GM12878 (cell line): ENCODE measurements around the gene EXOC4. TPM values are rescaled to one million over a fixed set of nuclear protein-coding genes. Genes with fewer than 3 reads are reported as not detected.

ENCODE experiments used
- ATAC-seq: fragments of 200-7000 bp; cut with Tn5 transposase; 3 replicates; pipeline ENCODE4 v1.9.1; 2020; ENCODE audit warnings: mild to moderate bottlenecking, moderate library complexity
- BruUV-seq: library from RNA; stranded (reverse); fragments of 400-500 nt; replicated peaks from 2 replicates; lab custom pipeline; 2021; lab: Mats Ljungman, UMichigan
- CTCF ChIA-PET: fragments of 300-600 bp; sonication (Branson Sonifier 250); formaldehyde crosslinking; extraction: SDS; loops from one replicate; lab custom pipeline; 2021; ENCODE audit warnings: inconsistent platforms; lab: Yijun Ruan, JAX
- POLR2A ChIA-PET: fragments of 350-600 bp; formaldehyde crosslinking; extraction: SDS; loops from one replicate; lab custom pipeline; 2021; ENCODE audit warnings: inconsistent platforms; lab: Charles Lee
- RAD21 ChIA-PET: fragments of 300-600 bp; sonication (Branson Sonifier 250); formaldehyde crosslinking; loops from one replicate; lab custom pipeline; 2023; ENCODE audit warnings: antibody characterized with exemption; ENCODE audit not compliant: unreplicated experiment; lab: Charles Lee
- SMC1A ChIA-PET: fragments of 300-600 bp; sonication (Branson Sonifier 250); formaldehyde crosslinking; loops from one replicate; lab custom pipeline; 2023; ENCODE audit not compliant: unreplicated experiment, uncharacterized antibody; lab: Charles Lee
- DNase-seq: peaks from one replicate; pipeline ENCODE4 v3.0.0-alpha.2; 2011; ENCODE audit warnings: low read depth, low spot score
- FAIRE-seq: peaks from 3 replicates; lab custom pipeline; 2011; peaks lifted over from hg19 to GRCh38; lab: Jason Lieb, UNC
- H2AFZ ChIP-seq: 2 replicates; pipeline ENCODE4 v1.6.0; 2011; ENCODE audit warnings: low read depth, low read length, control low read depth; ENCODE audit not compliant: control insufficient read depth
- H3K27ac ChIP-seq: 2 replicates; pipeline ENCODE4 v1.5.1; 2011; ENCODE audit warnings: control low read depth; ENCODE audit not compliant: control insufficient read depth, insufficient read depth
- H3K27me3 ChIP-seq, 2 experiments: replicated peaks in 1 of 2; 2 replicates each; pipeline versions ENCODE4 v1.6.0 to v1.6.1; 2011; ENCODE audit warnings: low read length in 1 of 2; ENCODE audit not compliant: control insufficient read depth in 2 of 2, insufficient read depth in 2 of 2
- H3K36me3 ChIP-seq, 2 experiments: 2 replicates each; pipeline ENCODE4 v1.5.1; 2011; ENCODE audit warnings: low read length in 1 of 2; ENCODE audit not compliant: control insufficient read depth in 2 of 2, insufficient read depth in 2 of 2
- H3K4me1 ChIP-seq: 2 replicates; pipeline ENCODE4 v1.6.1; 2011; ENCODE audit warnings: mild to moderate bottlenecking, low read length, moderate library complexity, mixed read lengths; ENCODE audit not compliant: control insufficient read depth, insufficient read depth
- H3K4me2 ChIP-seq: 2 replicates; pipeline ENCODE4 v1.6.0; 2011; ENCODE audit warnings: control low read depth; ENCODE audit not compliant: control insufficient read depth, insufficient read depth
- H3K4me3 ChIP-seq: fragments of 200-600 bp; sonication (generic); 2 replicates; pipeline ENCODE4 v1.5.1; 2016
- H3K79me2 ChIP-seq: 2 replicates; pipeline ENCODE4 v1.6.0; 2011; ENCODE audit warnings: low read length; ENCODE audit not compliant: control insufficient read depth, insufficient read depth
- H3K9ac ChIP-seq: 2 replicates; pipeline ENCODE4 v1.8.0; 2011; ENCODE audit warnings: low read length, control low read depth, mixed read lengths; ENCODE audit not compliant: control insufficient read depth, insufficient read depth
- H3K9me3 ChIP-seq: replicated peaks from 3 replicates; pipeline ENCODE4 v1.5.1; 2011; ENCODE audit warnings: mild to moderate bottlenecking, low read length; ENCODE audit not compliant: control insufficient read depth, insufficient read depth
- H4K20me1 ChIP-seq: 2 replicates; pipeline ENCODE4 v1.6.0; 2011; ENCODE audit not compliant: control insufficient read depth, insufficient read depth
- CBX5 ChIP-seq: sonication (generic); IDR thresholded peaks from 2 replicates; pipeline ENCODE4 v1.6.1; 2016; ENCODE audit warnings: low read depth, moderate library complexity, mild to moderate bottlenecking, inconsistent platforms
- DPF2 ChIP-seq: fragments of 450-650 bp; IDR thresholded peaks from 2 replicates; pipeline ENCODE4 v1.6.1; 2017; ENCODE audit warnings: mild to moderate bottlenecking
- FOXK2 ChIP-seq: fragments of 450-650 bp; IDR thresholded peaks from 2 replicates; pipeline ENCODE4 v1.6.1; 2017; ENCODE audit warnings: mild to moderate bottlenecking, moderate library complexity
- GATAD2B ChIP-seq: fragments of 450-650 bp; conservative IDR thresholded peaks from 2 replicates; pipeline ENCODE4 v1.6.1; 2017; ENCODE audit warnings: low read depth, mild to moderate bottlenecking, moderate library complexity
- HDAC2 ChIP-seq: fragments of 200-600 bp; sonication (generic); IDR thresholded peaks from 2 replicates; pipeline ENCODE4 v1.6.1; 2017
- LARP7 ChIP-seq: fragments of 450-650 bp; IDR thresholded peaks from 2 replicates; pipeline ENCODE4 v1.6.1; 2017; ENCODE audit warnings: mild to moderate bottlenecking
- NFYB ChIP-seq: IDR thresholded peaks from 2 replicates; pipeline ENCODE4 v1.6.1; 2011; ENCODE audit warnings: low read depth, mild to moderate bottlenecking, low read length, improper control_type of control experiment, moderate library complexity; ENCODE audit not compliant: insufficient read depth
- POLR2AphosphoS5 ChIP-seq: IDR thresholded peaks from 2 replicates; pipeline ENCODE4 v1.6.1; 2011; ENCODE audit warnings: mild to moderate bottlenecking, low read length, inconsistent platforms
- SPI1 ChIP-seq: IDR thresholded peaks from 2 replicates; pipeline ENCODE4 v1.6.1; 2011; ENCODE audit warnings: low read depth, mild to moderate bottlenecking, low read length, moderate library complexity, borderline replicate concordance; ENCODE audit not compliant: insufficient read depth
- SRF ChIP-seq, 2 experiments: IDR thresholded peaks; 2 replicates each; pipeline ENCODE4 v1.6.1; 2011; ENCODE audit warnings: low read depth in 2 of 2, low read length in 2 of 2, mild to moderate bottlenecking in 1 of 2, moderate library complexity in 1 of 2
- TCF3 ChIP-seq: IDR thresholded peaks from 2 replicates; pipeline ENCODE4 v1.6.1; 2012; ENCODE audit warnings: low read depth, mild to moderate bottlenecking, low read length, borderline replicate concordance; ENCODE audit not compliant: insufficient read depth
- ZBTB4 ChIP-seq: fragments of 450-650 bp; formaldehyde crosslinking; IDR thresholded peaks from 2 replicates; pipeline ENCODE4 v1.4.0; 2022; ENCODE audit warnings: mild to moderate bottlenecking, moderate library complexity
- WGBS: methylation state at CpG from one replicate; pipeline ENCODE4 v1.1.6; 2016; ENCODE audit warnings: low lambda C conversion rate; ENCODE audit not compliant: insufficient replicate concordance, insufficient coverage; ENCODE audit errors: missing lambda C conversion rate; 5-methylcytosine and 5-hydroxymethylcytosine counted together
- in situ Hi-C: fragments of 300-500 bp; cut with MboI; formaldehyde crosslinking; loops from 9 replicates; pipeline ENCODE4 v1.14.3; 2018; ENCODE audit warnings: mixed read lengths
- intact Hi-C: fragments of 100-400 bp; cut with micrococcal nuclease; formaldehyde crosslinking; loops from one replicate; pipeline ENCODE4 v1.14.2; 2022; ENCODE audit not compliant: unreplicated experiment
- polyA plus RNA-seq, 11 experiments: library from polyadenylated mRNA; depleted of rRNA in 4 of 11; unstranded in 6 of 11; stranded (reverse) in 5 of 11; fragments of >200 nt; fragmentation: Nextera tagmentation in 4 of 11; fragmentation: Illumina TruSeq in 1 of 11; extraction: Ambion mirVana in 4 of 11; extraction: Trizol in 1 of 11; gene quantifications; 1 replicate in 1 of 11; 2 replicates in 10 of 11; pipeline versions ENCODE4 v1.2.1 to v1.2.3, GENCODE V29; 2011 to 2016; ENCODE audit warnings: inconsistent platforms in 2 of 11, missing spikeins in 2 of 11, low read depth in 1 of 11
- total RNA-seq, 4 experiments: library from RNA; depleted of rRNA in 3 of 4; stranded (reverse); fragments of >200 nt in 3 of 4; fragmentation: Illumina TruSeq in 1 of 4; extraction: Trizol in 1 of 4; gene quantifications; 2 replicates each; pipeline versions ENCODE4 v1.2.1 to v1.2.3, GENCODE V29; 2013 to 2021
- TF ChIP-seq, protein P1 (sequence below): fragments of 450-650 bp; IDR thresholded peaks from 2 replicates; pipeline ENCODE4 v1.6.1; 2017; ENCODE audit warnings: antibody characterized with exemption, mild to moderate bottlenecking, moderate library complexity
- TF ChIP-seq, protein P2 (sequence below): fragments of 450-650 bp; IDR thresholded peaks from 2 replicates; pipeline ENCODE4 v1.6.1; 2018; ENCODE audit warnings: mild to moderate bottlenecking, low read depth, moderate library complexity; ENCODE audit not compliant: partially characterized antibody

Gene EXOC4
- total and polyA plus RNA-seq, 10 of the 15 experiments (the other 5 are each of a cell fraction or from before 2014, with no cell fraction given), result 13.2 to 44.5 (median 29.6) TPM

- POLR2A ChIA-PET, result no interaction called here
Observed at GRCh38 chr7:133850497-133851280, 597.8 kb downstream of the EXOC4 start.

More at GRCh38 chr7:133850497-133851280, 597.8 kb downstream of the EXOC4 start:
- no peak overlapping the region for H2AFZ ChIP-seq
- H3K36me3 ChIP-seq, result no peaks in the 10 kb centered on the region
- ChIA-PET CTCF (interaction anchor here (1.1 to 1.6 kb wide), 4 partner anchors 8 to 278 kb away, joined by 3 to 5 read pairs (median 4); no protein-coding TSS in a partner anchor), RAD21 (no interaction called here), SMC1A (interaction anchor here (0.6 to 1.4 kb wide), 4 partner anchors 10 to 539 kb away, joined by 3 read pairs; no protein-coding TSS in a partner anchor)
- no peaks in the 10 kb centered on the region for H3K79me2 ChIP-seq
- DNase-seq, result no peak
- no TSS peak for BruUV-seq
- FAIRE-seq, result no peak
- H4K20me1 ChIP-seq, result no peaks in the 10 kb centered on the region
- no peaks in the 10 kb centered on the region for H3K27me3 ChIP-seq
- H3K4me1 ChIP-seq, result peaks cover 3% of the 10 kb centered on the region; the same call in 1 of the 2 replicates
- no peak overlapping the region for H3K4me2 ChIP-seq
- H3K9ac ChIP-seq, result no peak overlapping the region
- ATAC-seq, result no peak
- in situ Hi-C loops, result no loop called here
- intact Hi-C loops, result loop anchor here (5.0 to 10.0 kb wide), 2 partner anchors 142 to 366 kb away; no protein-coding TSS in a partner anchor
- WGBS, result 84% methylated on average over 5 of the region's 5 CpGs
- H3K27ac ChIP-seq, result no peak overlapping the region
- H3K4me3 ChIP-seq, result no peak overlapping the region
- TF ChIP-seq NFYB (no peak), HDAC2 (no peak), SRF (IDR thresholded peaks at IDR 0.05; ENCODE audit: low read depth in 2 of 2, low read length in 2 of 2) (no peak), TCF3 (no peak), DPF2 (no peak), POLR2AphosphoS5 (no peak), CBX5 (no peak), ZBTB4 (no peak), GATAD2B (no peak), SPI1 (no peak), FOXK2 (no peak), LARP7 (no peak)
- TF ChIP-seq, protein P1, sequence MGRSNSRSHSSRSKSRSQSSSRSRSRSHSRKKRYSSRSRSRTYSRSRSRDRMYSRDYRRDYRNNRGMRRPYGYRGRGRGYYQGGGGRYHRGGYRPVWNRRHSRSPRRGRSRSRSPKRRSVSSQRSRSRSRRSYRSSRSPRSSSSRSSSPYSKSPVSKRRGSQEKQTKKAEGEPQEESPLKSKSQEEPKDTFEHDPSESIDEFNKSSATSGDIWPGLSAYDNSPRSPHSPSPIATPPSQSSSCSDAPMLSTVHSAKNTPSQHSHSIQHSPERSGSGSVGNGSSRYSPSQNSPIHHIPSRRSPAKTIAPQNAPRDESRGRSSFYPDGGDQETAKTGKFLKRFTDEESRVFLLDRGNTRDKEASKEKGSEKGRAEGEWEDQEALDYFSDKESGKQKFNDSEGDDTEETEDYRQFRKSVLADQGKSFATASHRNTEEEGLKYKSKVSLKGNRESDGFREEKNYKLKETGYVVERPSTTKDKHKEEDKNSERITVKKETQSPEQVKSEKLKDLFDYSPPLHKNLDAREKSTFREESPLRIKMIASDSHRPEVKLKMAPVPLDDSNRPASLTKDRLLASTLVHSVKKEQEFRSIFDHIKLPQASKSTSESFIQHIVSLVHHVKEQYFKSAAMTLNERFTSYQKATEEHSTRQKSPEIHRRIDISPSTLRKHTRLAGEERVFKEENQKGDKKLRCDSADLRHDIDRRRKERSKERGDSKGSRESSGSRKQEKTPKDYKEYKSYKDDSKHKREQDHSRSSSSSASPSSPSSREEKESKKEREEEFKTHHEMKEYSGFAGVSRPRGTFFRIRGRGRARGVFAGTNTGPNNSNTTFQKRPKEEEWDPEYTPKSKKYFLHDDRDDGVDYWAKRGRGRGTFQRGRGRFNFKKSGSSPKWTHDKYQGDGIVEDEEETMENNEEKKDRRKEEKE, result no peak
- TF ChIP-seq, protein P2, sequence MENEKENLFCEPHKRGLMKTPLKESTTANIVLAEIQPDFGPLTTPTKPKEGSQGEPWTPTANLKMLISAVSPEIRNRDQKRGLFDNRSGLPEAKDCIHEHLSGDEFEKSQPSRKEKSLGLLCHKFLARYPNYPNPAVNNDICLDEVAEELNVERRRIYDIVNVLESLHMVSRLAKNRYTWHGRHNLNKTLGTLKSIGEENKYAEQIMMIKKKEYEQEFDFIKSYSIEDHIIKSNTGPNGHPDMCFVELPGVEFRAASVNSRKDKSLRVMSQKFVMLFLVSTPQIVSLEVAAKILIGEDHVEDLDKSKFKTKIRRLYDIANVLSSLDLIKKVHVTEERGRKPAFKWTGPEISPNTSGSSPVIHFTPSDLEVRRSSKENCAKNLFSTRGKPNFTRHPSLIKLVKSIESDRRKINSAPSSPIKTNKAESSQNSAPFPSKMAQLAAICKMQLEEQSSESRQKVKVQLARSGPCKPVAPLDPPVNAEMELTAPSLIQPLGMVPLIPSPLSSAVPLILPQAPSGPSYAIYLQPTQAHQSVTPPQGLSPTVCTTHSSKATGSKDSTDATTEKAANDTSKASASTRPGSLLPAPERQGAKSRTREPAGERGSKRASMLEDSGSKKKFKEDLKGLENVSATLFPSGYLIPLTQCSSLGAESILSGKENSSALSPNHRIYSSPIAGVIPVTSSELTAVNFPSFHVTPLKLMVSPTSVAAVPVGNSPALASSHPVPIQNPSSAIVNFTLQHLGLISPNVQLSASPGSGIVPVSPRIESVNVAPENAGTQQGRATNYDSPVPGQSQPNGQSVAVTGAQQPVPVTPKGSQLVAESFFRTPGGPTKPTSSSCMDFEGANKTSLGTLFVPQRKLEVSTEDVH, result no peak
- no peaks in the 10 kb centered on the region for H3K9me3 ChIP-seq
